H1 (cell line): ENCODE measurements around the gene C3orf49. TPM values are rescaled to one million over a fixed set of nuclear protein-coding genes. Genes with fewer than 3 reads are reported as not detected.

Experiments used
- HDAC6 ChIP-seq: IDR thresholded peaks from one replicate; pipeline ENCODE4 v1.7.1; 2012; ENCODE audit warnings: low read depth, mild to moderate bottlenecking, inconsistent platforms, low read length, moderate library complexity
- KDM5A ChIP-seq: fragments of 200-600 bp; IDR thresholded peaks from 2 replicates; pipeline ENCODE4 v1.7.1; 2012; ENCODE audit warnings: mild to moderate bottlenecking, low read length, inconsistent platforms, mixed read lengths
- RBBP5 ChIP-seq: IDR thresholded peaks from 2 replicates; pipeline ENCODE4 v1.7.1; 2012; ENCODE audit warnings: low read depth, mild to moderate bottlenecking, inconsistent platforms, low read length, moderate library complexity, borderline replicate concordance
- SP2 ChIP-seq: IDR thresholded peaks from 2 replicates; pipeline ENCODE4 v1.6.1; 2012; ENCODE audit warnings: mild to moderate bottlenecking, low read length, inconsistent platforms
- polyA plus RNA-seq, 7 experiments: library from polyadenylated mRNA; depleted of rRNA in 3 of 7; stranded (reverse) in 5 of 7; unstranded in 2 of 7; fragments of >200 nt in 5 of 7; fragments of 200-250 nt in 2 of 7; gene quantifications; 1 replicate in 5 of 7; 2 replicates in 1 of 7; 4 replicates in 1 of 7; pipeline versions ENCODE4 v1.2.1 to v1.2.3, GENCODE V29; 2011 to 2013; ENCODE audit warnings: missing spikeins in 2 of 7, mixed read lengths in 2 of 7
- total RNA-seq: library from RNA; stranded (reverse); fragmentation: NEBNext Ultra II Directional; extraction: Animal tissue kit (Norgen Biotek cat#: 25700); gene quantifications from 2 replicates; pipeline ENCODE4 v1.2.1, GENCODE V29; 2021

C3orf49 gene
- total and polyA plus RNA-seq, 2 of the 8 experiments (the other 6 are each of a cell fraction or from before 2014, with no cell fraction given), result not detected

GRCh38 chr3:63851287-63851686 is 32.2 kb downstream of the C3orf49 start (continued):
- TF ChIP-seq RBBP5, result no peak
- TF ChIP-seq HDAC6, result no peak
- TF ChIP-seq SP2, result no peak
- TF ChIP-seq KDM5A, result no peak
